K562 (cell line): ENCODE data around the gene PDZRN4. TPM values are rescaled to one million over a fixed set of nuclear protein-coding genes. Genes with fewer than 3 reads are reported as not detected.

Experiments used
- ATAC-seq: fragments of 200-7000 bp; cut with Tn5 transposase; 3 replicates; pipeline ENCODE4 v1.9.1; 2020; ENCODE audit warnings: moderate library complexity
- BruUV-seq: library from RNA; stranded (reverse); fragments of 400-500 nt; replicated peaks from 2 replicates; lab custom pipeline; 2021; lab: Mats Ljungman, UMichigan
- CTCF ChIA-PET: fragments of 300-600 bp; formaldehyde crosslinking; extraction: SDS; loops from one replicate; lab custom pipeline; 2021; ENCODE audit warnings: low intra/inter-chr PET ratio; lab: Yijun Ruan, JAX
- POLR2A ChIA-PET: fragments of 300-600, 350-650 bp; sonication (Branson Sonifier 250); formaldehyde crosslinking; extraction: SDS; loops from one replicate; lab custom pipeline; 2021; ENCODE audit warnings: antibody characterized with exemption, inconsistent platforms; lab: Yijun Ruan, JAX
- DNase-seq, 4 experiments: peaks; one replicate each; pipeline versions ENCODE4 v3.0.0 to v3.0.0-alpha.2; 2011 to 2018; ENCODE audit warnings: low spot score in 3 of 4, mixed read lengths in 3 of 4; ENCODE audit errors: extremely low read depth in 1 of 4
- FAIRE-seq: peaks from 2 replicates; lab custom pipeline; 2011; peaks lifted over from hg19 to GRCh38; lab: Jason Lieb, UNC
- H2AFZ ChIP-seq: 2 replicates; pipeline ENCODE4 v1.6.0; 2011; ENCODE audit warnings: low read depth, low read length, control low read depth, inconsistent platforms
- H3K27ac ChIP-seq: fragments of 200-600 bp; 3 replicates; pipeline ENCODE4 v1.8.0; 2011; ENCODE audit warnings: low read depth, mild to moderate bottlenecking, control low read depth, inconsistent platforms, low read length, moderate library complexity, mixed read lengths; ENCODE audit errors: extremely low read depth
- H3K27me3 ChIP-seq, 2 experiments: fragments of 300-600 bp in 1 of 2; 2 replicates in 1 of 2; 3 replicates in 1 of 2; pipeline versions ENCODE4 v1.6.0 to v1.8.0; 2011; ENCODE audit warnings: inconsistent platforms in 2 of 2, low read length in 2 of 2, mild to moderate bottlenecking in 1 of 2, mixed read lengths in 1 of 2, moderate library complexity in 1 of 2; ENCODE audit not compliant: control insufficient read depth in 2 of 2, insufficient read depth in 2 of 2
- H3K36me3 ChIP-seq: fragments of 300-600 bp; 3 replicates; pipeline ENCODE4 v1.8.0; 2011; ENCODE audit warnings: mild to moderate bottlenecking, low read length, inconsistent platforms; ENCODE audit not compliant: control insufficient read depth, insufficient read depth
- H3K4me1 ChIP-seq, 2 experiments: fragments of 200-600 bp in 1 of 2; replicated peaks in 1 of 2; 2 replicates in 1 of 2; 3 replicates in 1 of 2; pipeline versions ENCODE4 v1.5.1 to v1.8.0; 2011; ENCODE audit warnings: inconsistent platforms in 2 of 2, low read length in 2 of 2, mild to moderate bottlenecking in 1 of 2, mixed read lengths in 1 of 2, moderate library complexity in 1 of 2; ENCODE audit not compliant: control insufficient read depth in 2 of 2, insufficient read depth in 2 of 2
- H3K4me2 ChIP-seq: 2 replicates; pipeline ENCODE4 v1.6.1; 2011; ENCODE audit warnings: low read length, control low read depth, inconsistent platforms, mixed read lengths; ENCODE audit not compliant: insufficient read depth
- H3K4me3 ChIP-seq: fragments of 200-600 bp; sonication (generic), shearing (Covaris generic); 2 replicates; pipeline ENCODE4 v1.5.1; 2016; ENCODE audit warnings: control low read depth, inconsistent platforms
- H3K79me2 ChIP-seq: fragments of 200-600 bp; 3 replicates; pipeline ENCODE4 v1.8.0; 2011; ENCODE audit warnings: low read length, inconsistent platforms; ENCODE audit not compliant: control insufficient read depth, insufficient read depth
- H3K9ac ChIP-seq, 2 experiments: 2 replicates each; pipeline versions ENCODE4 v1.6.0 to v1.6.1; 2011; ENCODE audit warnings: low read depth in 2 of 2, low read length in 2 of 2, control low read depth in 1 of 2, inconsistent platforms in 1 of 2, mild to moderate bottlenecking in 1 of 2, mixed read lengths in 1 of 2; ENCODE audit not compliant: insufficient read depth in 1 of 2
- H3K9me1 ChIP-seq: one replicate; pipeline ENCODE4 v1.6.0; 2011; ENCODE audit warnings: inconsistent platforms, mild to moderate bottlenecking, low read length, moderate library complexity; ENCODE audit not compliant: control insufficient read depth, insufficient read depth
- H3K9me3 ChIP-seq: replicated peaks from 2 replicates; pipeline ENCODE4 v1.5.1; 2011; ENCODE audit warnings: low read depth, low read length, inconsistent platforms; ENCODE audit not compliant: control insufficient read depth, insufficient read depth
- H4K20me1 ChIP-seq: replicated peaks from 2 replicates; pipeline ENCODE4 v1.6.1; 2011; ENCODE audit warnings: low read length, inconsistent platforms, mixed read lengths; ENCODE audit not compliant: control insufficient read depth, insufficient read depth
- BDP1 ChIP-seq: IDR thresholded peaks from 3 replicates; pipeline ENCODE4 v1.6.1; 2011; ENCODE audit not compliant: insufficient read length, insufficient read depth
- LCOR ChIP-seq: sonication (generic); formaldehyde crosslinking; IDR thresholded peaks from 2 replicates; pipeline ENCODE4 v1.8.0; 2022; ENCODE audit warnings: mild to moderate bottlenecking, missing genetic modification reagents
- PYGO2 ChIP-seq: fragments of 450-650 bp; IDR thresholded peaks from 2 replicates; pipeline ENCODE4 v1.6.1; 2016; ENCODE audit warnings: mild to moderate bottlenecking, missing genetic modification characterization, moderate library complexity, missing compliant biosample characterization
- RBM39 ChIP-seq: fragments of 200-400 bp; formaldehyde crosslinking; optimal IDR thresholded peaks from 2 replicates; pipeline ENCODE3; 2018; ENCODE audit warnings: low read depth, low read length
- SP2 ChIP-seq: IDR thresholded peaks from 2 replicates; pipeline ENCODE4 v1.6.1; 2011; ENCODE audit warnings: mild to moderate bottlenecking, low read depth, low read length, moderate library complexity; ENCODE audit not compliant: poor library complexity, severe bottlenecking; ENCODE audit errors: extremely low read depth
- TCF7L2 ChIP-seq: fragments of 150-350 bp; IDR thresholded peaks from 2 replicates; pipeline ENCODE4 v1.6.1; 2016; ENCODE audit warnings: low read depth, mild to moderate bottlenecking, low read length, moderate library complexity
- ZNF696 ChIP-seq: fragments of 250-450 bp; sonication (Bioruptor Pico); conservative IDR thresholded peaks from 2 replicates; pipeline ENCODE4 v1.4.0; 2020; ENCODE audit warnings: mild to moderate bottlenecking, moderate library complexity
- WGBS: fragments of 100-300 bp; shearing (Covaris generic); methylation state at CpG from one replicate; pipeline ENCODE4 v1.1.6; 2016; ENCODE audit warnings: low coverage, mixed read lengths; ENCODE audit not compliant: insufficient coverage; ENCODE audit errors: missing lambda C conversion rate; 5-methylcytosine and 5-hydroxymethylcytosine counted together
- in situ Hi-C: fragments of 300-500 bp; cut with MboI; formaldehyde crosslinking; loops from 4 replicates; pipeline ENCODE4 v1.15.0; 2018; ENCODE audit warnings: inconsistent platforms, mixed read lengths
- intact Hi-C: fragments of 100-400 bp; cut with micrococcal nuclease; formaldehyde crosslinking; loops from 2 replicates; pipeline ENCODE4 v1.14.2; 2022
- polyA plus RNA-seq, 8 experiments: library from polyadenylated mRNA; depleted of rRNA in 4 of 8; stranded (reverse) in 5 of 8; unstranded in 3 of 8; fragments of >200 nt; fragmentation: Nextera tagmentation in 2 of 8; fragmentation: Illumina TruSeq in 1 of 8; extraction: Ambion mirVana in 2 of 8; extraction: Trizol in 1 of 8; gene quantifications; 2 replicates each; pipeline versions ENCODE4 v1.2.1 to v1.2.3, GENCODE V29; 2011 to 2014; ENCODE audit warnings: inconsistent platforms in 1 of 8, missing spikeins in 1 of 8
- total RNA-seq, 7 experiments: library from RNA; depleted of rRNA in 6 of 7; stranded (reverse); fragments of >200 nt in 6 of 7; fragmentation: Illumina TruSeq in 2 of 7; extraction: Trizol in 2 of 7; gene quantifications; 2 replicates each; pipeline versions ENCODE4 v1.2.1 to v1.2.3, GENCODE V29; 2011 to 2021; ENCODE audit warnings: low replicate concordance in 1 of 7
- TF ChIP-seq, protein P1 (sequence below): IDR thresholded peaks from 2 replicates; pipeline ENCODE4 v1.6.1; 2012; ENCODE audit warnings: low read depth, low read length, improper control_type of control experiment, borderline replicate concordance
- TF ChIP-seq, protein P2 (sequence below): fragments of 450-650 bp; IDR thresholded peaks from 2 replicates; pipeline ENCODE4 v1.6.1; 2017; ENCODE audit warnings: antibody characterized with exemption, mild to moderate bottlenecking
- TF ChIP-seq, protein P3 (sequence below): IDR thresholded peaks from 2 replicates; pipeline ENCODE4 v1.6.1; 2011; ENCODE audit not compliant: insufficient read length; ENCODE audit errors: extremely low read depth
- TF ChIP-seq, protein P4 (sequence below): fragments of 250-450 bp; sonication (Bioruptor Pico); IDR thresholded peaks from 2 replicates; pipeline ENCODE4 v1.5.0; 2021
- TF ChIP-seq, protein P5 (sequence below): sonication (generic); formaldehyde crosslinking; IDR thresholded peaks from 2 replicates; pipeline ENCODE4 v1.8.1; 2023; ENCODE audit warnings: mild to moderate bottlenecking, missing genetic modification reagents

The PDZRN4 gene
- total and polyA plus RNA-seq, 9 of the 15 experiments (the other 6 are each of a cell fraction or from before 2014, with no cell fraction given), result not detected

DNA sequence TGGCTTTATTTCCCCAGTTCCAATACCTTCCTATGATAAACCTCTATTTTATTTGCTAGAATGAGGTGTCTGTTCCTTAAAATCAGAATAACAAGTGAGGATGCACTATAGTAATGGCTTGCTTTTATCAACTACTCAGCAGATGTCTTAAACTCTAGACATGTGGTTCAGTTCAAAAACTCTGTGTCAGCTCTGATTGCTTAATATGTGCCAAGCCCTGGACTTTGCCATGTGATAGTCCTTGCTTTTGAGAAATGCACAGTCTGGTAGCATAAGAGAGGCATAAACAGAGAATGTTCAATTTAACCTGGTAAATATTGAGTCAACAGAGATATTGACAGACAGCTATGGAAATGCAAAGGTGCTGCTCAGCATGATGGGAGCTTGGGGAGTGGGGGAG is 254.8 kb downstream of the PDZRN4 start (continued):
- TF ChIP-seq, protein P1, sequence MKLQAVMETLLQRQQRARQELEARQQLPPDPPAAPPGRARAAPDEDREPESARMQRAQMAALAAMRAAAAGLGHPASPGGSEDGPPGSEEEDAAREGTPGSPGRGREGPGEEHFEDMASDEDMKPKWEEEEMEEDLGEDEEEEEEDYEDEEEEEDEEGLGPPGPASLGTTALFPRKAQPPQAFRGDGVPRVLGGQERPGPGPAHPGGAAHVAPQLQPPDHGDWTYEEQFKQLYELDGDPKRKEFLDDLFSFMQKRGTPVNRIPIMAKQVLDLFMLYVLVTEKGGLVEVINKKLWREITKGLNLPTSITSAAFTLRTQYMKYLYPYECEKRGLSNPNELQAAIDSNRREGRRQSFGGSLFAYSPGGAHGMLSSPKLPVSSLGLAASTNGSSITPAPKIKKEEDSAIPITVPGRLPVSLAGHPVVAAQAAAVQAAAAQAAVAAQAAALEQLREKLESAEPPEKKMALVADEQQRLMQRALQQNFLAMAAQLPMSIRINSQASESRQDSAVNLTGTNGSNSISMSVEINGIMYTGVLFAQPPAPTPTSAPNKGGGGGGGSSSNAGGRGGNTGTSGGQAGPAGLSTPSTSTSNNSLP, result no peak
- TF ChIP-seq, protein P2, sequence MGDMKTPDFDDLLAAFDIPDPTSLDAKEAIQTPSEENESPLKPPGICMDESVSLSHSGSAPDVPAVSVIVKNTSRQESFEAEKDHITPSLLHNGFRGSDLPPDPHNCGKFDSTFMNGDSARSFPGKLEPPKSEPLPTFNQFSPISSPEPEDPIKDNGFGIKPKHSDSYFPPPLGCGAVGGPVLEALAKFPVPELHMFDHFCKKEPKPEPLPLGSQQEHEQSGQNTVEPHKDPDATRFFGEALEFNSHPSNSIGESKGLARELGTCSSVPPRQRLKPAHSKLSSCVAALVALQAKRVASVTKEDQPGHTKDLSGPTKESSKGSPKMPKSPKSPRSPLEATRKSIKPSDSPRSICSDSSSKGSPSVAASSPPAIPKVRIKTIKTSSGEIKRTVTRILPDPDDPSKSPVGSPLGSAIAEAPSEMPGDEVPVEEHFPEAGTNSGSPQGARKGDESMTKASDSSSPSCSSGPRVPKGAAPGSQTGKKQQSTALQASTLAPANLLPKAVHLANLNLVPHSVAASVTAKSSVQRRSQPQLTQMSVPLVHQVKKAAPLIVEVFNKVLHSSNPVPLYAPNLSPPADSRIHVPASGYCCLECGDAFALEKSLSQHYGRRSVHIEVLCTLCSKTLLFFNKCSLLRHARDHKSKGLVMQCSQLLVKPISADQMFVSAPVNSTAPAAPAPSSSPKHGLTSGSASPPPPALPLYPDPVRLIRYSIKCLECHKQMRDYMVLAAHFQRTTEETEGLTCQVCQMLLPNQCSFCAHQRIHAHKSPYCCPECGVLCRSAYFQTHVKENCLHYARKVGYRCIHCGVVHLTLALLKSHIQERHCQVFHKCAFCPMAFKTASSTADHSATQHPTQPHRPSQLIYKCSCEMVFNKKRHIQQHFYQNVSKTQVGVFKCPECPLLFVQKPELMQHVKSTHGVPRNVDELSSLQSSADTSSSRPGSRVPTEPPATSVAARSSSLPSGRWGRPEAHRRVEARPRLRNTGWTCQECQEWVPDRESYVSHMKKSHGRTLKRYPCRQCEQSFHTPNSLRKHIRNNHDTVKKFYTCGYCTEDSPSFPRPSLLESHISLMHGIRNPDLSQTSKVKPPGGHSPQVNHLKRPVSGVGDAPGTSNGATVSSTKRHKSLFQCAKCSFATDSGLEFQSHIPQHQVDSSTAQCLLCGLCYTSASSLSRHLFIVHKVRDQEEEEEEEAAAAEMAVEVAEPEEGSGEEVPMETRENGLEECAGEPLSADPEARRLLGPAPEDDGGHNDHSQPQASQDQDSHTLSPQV, result no peak

DNA sequence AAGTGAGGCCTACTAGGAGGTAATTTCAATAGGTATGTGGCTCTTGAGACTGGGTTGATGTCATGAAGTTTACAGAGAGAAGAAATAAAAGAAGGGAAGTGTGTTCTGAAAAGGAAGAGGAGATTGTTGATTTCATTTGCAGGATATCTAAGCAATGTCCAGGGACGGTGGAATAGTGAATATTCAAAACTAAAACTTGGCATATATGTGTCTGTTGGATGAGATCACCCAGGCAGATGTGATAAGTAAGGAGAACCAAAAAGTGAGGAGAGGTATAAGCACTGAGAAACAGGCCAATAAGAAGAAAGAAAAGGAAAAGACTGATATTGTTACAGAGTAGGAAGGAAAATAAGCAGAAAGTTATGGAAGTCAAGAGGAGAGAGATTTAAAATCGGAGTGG is 255.6 kb downstream of the PDZRN4 start:
- in situ Hi-C loops, result no loop called here
- Histone ChIP-seq H3K79me2 (no peaks in the 10 kb centered on the region), H3K4me3 (no peak overlapping the region), H4K20me1 (no peaks in the 10 kb centered on the region), H3K4me2 (no peak overlapping the region), H3K9me3 (no peaks in the 10 kb centered on the region), H3K27me3 (no peaks in the 10 kb centered on the region), H3K27ac (no peak overlapping the region), H3K9ac (no peak overlapping the region), H3K4me1 (no peaks in the 10 kb centered on the region), H2AFZ (no peak overlapping the region), H3K9me1 (no peaks in the 10 kb centered on the region), H3K36me3 (no peaks in the 10 kb centered on the region)
- intact Hi-C loops, result no loop called here
- ChIA-PET POLR2A (no interaction called here), CTCF (no interaction called here)
- DNase-seq (no peak), FAIRE-seq (no peak), ATAC-seq (no peak)
- WGBS, result 0% methylated on average over 2 of the region's 2 CpGs
- BruUV-seq, result no TSS peak
- TF ChIP-seq TCF7L2, result no peak
- TF ChIP-seq, protein P3, sequence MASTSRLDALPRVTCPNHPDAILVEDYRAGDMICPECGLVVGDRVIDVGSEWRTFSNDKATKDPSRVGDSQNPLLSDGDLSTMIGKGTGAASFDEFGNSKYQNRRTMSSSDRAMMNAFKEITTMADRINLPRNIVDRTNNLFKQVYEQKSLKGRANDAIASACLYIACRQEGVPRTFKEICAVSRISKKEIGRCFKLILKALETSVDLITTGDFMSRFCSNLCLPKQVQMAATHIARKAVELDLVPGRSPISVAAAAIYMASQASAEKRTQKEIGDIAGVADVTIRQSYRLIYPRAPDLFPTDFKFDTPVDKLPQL, result no peak
- TF ChIP-seq, protein P4, sequence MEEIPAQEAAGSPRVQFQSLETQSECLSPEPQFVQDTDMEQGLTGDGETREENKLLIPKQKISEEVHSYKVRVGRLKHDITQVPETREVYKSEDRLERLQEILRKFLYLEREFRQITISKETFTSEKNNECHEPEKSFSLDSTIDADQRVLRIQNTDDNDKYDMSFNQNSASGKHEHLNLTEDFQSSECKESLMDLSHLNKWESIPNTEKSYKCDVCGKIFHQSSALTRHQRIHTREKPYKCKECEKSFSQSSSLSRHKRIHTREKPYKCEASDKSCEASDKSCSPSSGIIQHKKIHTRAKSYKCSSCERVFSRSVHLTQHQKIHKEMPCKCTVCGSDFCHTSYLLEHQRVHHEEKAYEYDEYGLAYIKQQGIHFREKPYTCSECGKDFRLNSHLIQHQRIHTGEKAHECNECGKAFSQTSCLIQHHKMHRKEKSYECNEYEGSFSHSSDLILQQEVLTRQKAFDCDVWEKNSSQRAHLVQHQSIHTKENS, result no peak
- TF ChIP-seq, protein P5, sequence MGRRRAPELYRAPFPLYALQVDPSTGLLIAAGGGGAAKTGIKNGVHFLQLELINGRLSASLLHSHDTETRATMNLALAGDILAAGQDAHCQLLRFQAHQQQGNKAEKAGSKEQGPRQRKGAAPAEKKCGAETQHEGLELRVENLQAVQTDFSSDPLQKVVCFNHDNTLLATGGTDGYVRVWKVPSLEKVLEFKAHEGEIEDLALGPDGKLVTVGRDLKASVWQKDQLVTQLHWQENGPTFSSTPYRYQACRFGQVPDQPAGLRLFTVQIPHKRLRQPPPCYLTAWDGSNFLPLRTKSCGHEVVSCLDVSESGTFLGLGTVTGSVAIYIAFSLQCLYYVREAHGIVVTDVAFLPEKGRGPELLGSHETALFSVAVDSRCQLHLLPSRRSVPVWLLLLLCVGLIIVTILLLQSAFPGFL (CRISPR knock-in tag), result no peak
- TF ChIP-seq ZNF696 (CRISPR knock-in tag), result no peak
- TF ChIP-seq PYGO2 (tag), result no peak
- no peak for TF ChIP-seq LCOR (CRISPR knock-in tag)
- TF ChIP-seq SP2, result no peak
- TF ChIP-seq BDP1, result no peak
- no peak for TF ChIP-seq RBM39
